Natural killer cell treated with Interleukin-12 subunit alpha and Interleukin-12 subunit beta and Interleukin-15 and Interleukin-18, amount 100 ng/mL, for 72 hours (primary cell): ENCODE measurements around the gene ZNF101. TPM values are rescaled to one million over a fixed set of nuclear protein-coding genes. Genes with fewer than 3 reads are reported as not detected.
"Not testable (repeated sequence)": the region's sequence is repeated elsewhere in the genome, so short reads cannot be mapped to it uniquely, and the experiment has no call there.

Experiments
- ATAC-seq, 2 donors: fragments of 150-1000 bp; cut with Tn5 transposase in 1 of 2; sonication (Bioruptor Pico), chemical (Tn5 transposase) in 1 of 2; 2 replicates each; pipeline ENCODE4 v1.10.0; 2021
- DNase-seq: peaks from one replicate; pipeline ENCODE4 v3.0.0; 2022; ENCODE audit warnings: low spot score
- H3K27ac Mint-ChIP-seq, 2 donors: 1 replicate in 1 of 2; 2 replicates in 1 of 2; pipeline ENCODE4 v1.8.0; 2022; ENCODE audit warnings: mixed read lengths in 2 of 2, mild to moderate bottlenecking in 1 of 2, moderate library complexity in 1 of 2
- H3K27me3 Mint-ChIP-seq, 2 donors: 1 replicate in 1 of 2; 2 replicates in 1 of 2; pipeline ENCODE4 v1.8.0; 2022; ENCODE audit warnings: mixed read lengths in 2 of 2
- H3K36me3 Mint-ChIP-seq: one replicate; pipeline ENCODE4 v1.8.0; 2022; ENCODE audit warnings: mixed read lengths
- H3K4me1 Mint-ChIP-seq, 2 donors: 1 replicate in 1 of 2; 2 replicates in 1 of 2; pipeline ENCODE4 v1.8.0; 2022; ENCODE audit warnings: low read depth in 2 of 2, mixed read lengths in 2 of 2, mild to moderate bottlenecking in 1 of 2
- H3K4me3 Mint-ChIP-seq: one replicate; pipeline ENCODE4 v1.8.0; 2022; ENCODE audit warnings: mixed read lengths
- H3K9me3 Mint-ChIP-seq: 2 replicates; pipeline ENCODE4 v1.8.0; 2022; ENCODE audit warnings: mixed read lengths
- total RNA-seq, 2 donors: library from RNA; stranded (reverse); gene quantifications; one replicate each; pipeline ENCODE4 v1.2.3, GENCODE V29; 2022

ZNF101 gene
- total RNA-seq, 2 donors from 2014 or later: 45.3 to 53.1 TPM

- Mint-ChIP-seq H3K9me3 (peaks cover 9% of the 10 kb centered on the region), H3K4me1 (peaks cover 0 to 4% of the 10 kb centered on the region in 2 donors), H3K36me3 (peaks cover 26% of the 10 kb centered on the region), H3K27ac (no peak overlapping the region), H3K27me3 (no peaks in the 10 kb centered on the region), H3K4me3 (no peak overlapping the region)
- no peak for DNase-seq
- no peak for ATAC-seq
These were observed 18.5 kb downstream of the ZNF101 start for GRCh38 chr19:19687090-19687489.

- H3K27ac Mint-ChIP-seq, H3K27me3 Mint-ChIP-seq: not testable (repeated sequence)
These were observed 20.4 kb downstream of the ZNF101 start for GRCh38 chr19:19689023-19689422.

GRCh38 chr19:19691683-19692082, 23.0 kb downstream of the ZNF101 start:
- no peak for DNase-seq
- H3K4me3 Mint-ChIP-seq: no peak overlapping the region
- no peaks in the 10 kb centered on the region for H3K4me1 Mint-ChIP-seq
- no peak for ATAC-seq
- H3K36me3 Mint-ChIP-seq: peaks cover 6% of the 10 kb centered on the region
- H3K27me3 Mint-ChIP-seq: no peaks in the 10 kb centered on the region
- no peak overlapping the region for H3K27ac Mint-ChIP-seq
- no peaks in the 10 kb centered on the region for H3K9me3 Mint-ChIP-seq

More at GRCh38 chr19:19689023-19689422, 20.4 kb downstream of the ZNF101 start:
- not testable (repeated sequence) for H3K4me3 Mint-ChIP-seq, DNase-seq, H3K9me3 Mint-ChIP-seq, ATAC-seq, H3K4me1 Mint-ChIP-seq
- peaks cover 12% of the 10 kb centered on the region for H3K36me3 Mint-ChIP-seq

DNA sequence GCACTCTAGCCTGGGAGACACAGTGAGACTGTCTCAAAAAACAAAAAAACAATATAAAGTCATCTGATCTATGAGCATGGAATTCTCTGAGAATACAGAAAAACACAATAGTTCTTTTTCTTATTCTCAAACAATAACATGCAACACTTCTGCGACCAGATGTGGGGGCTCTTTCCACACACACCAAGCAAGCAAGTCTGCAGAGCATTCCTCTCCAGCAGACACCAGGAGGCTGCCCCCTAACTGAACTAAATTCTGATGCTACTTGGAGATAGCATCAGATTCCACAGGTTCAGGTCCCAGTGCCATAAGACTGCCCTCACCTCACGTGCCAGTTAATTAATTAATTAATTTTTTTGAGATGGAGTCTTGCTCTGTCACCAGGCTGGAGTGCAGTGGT, 27.7 kb downstream of the ZNF101 start:
- H3K36me3 Mint-ChIP-seq: peaks cover 5% of the 10 kb centered on the region
- no peaks in the 10 kb centered on the region for H3K9me3 Mint-ChIP-seq
- no peak overlapping the region for H3K27ac Mint-ChIP-seq
- no peaks in the 10 kb centered on the region for H3K4me1 Mint-ChIP-seq
- DNase-seq (no peak), ATAC-seq (no peak)
- no peak overlapping the region for H3K4me3 Mint-ChIP-seq
- no peaks in the 10 kb centered on the region for H3K27me3 Mint-ChIP-seq

- Mint-ChIP-seq H3K27me3 (no peaks in the 10 kb centered on the region), H3K27ac (no peak overlapping the region), H3K36me3 (peaks cover 5% of the 10 kb centered on the region), H3K4me3 (no peak overlapping the region), H3K9me3 (no peaks in the 10 kb centered on the region), H3K4me1 (no peaks in the 10 kb centered on the region)
- no peak for ATAC-seq
- no peak for DNase-seq
These were observed 28.9 kb downstream of the ZNF101 start for GRCh38 chr19:19697589-19697988.

DNA sequence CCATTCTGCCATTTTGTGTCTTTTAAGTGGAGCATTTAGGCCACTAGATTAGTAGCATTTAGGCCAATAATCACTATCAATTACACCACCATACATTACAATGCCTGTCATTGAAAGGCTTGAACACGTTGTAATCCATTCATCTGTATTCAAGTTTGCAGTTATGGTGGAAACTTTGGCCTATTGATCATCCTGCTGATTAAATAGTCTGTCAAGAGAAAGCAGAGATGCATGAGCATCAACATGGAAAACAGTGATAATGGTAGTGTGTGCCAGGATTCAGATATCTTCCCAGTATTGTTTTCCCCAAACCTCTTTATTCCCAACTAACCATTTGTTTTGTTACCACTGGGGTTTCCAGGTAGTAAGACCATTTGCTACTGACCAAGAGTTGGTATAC, 31.9 kb downstream of the ZNF101 start:
- not testable (repeated sequence) for H3K9me3 Mint-ChIP-seq, H3K27me3 Mint-ChIP-seq, DNase-seq, H3K4me1 Mint-ChIP-seq, H3K4me3 Mint-ChIP-seq, H3K27ac Mint-ChIP-seq, ATAC-seq
- peaks cover 20% of the 10 kb centered on the region for H3K36me3 Mint-ChIP-seq

- no peak for ATAC-seq
- H3K36me3 Mint-ChIP-seq: peaks cover 24% of the 10 kb centered on the region
- no peak overlapping the region for H3K27ac Mint-ChIP-seq
- H3K4me1 Mint-ChIP-seq: no peaks in the 10 kb centered on the region
- no peak overlapping the region for H3K4me3 Mint-ChIP-seq
- no peak for DNase-seq
- peaks cover 8% of the 10 kb centered on the region for H3K9me3 Mint-ChIP-seq
- no peaks in the 10 kb centered on the region for H3K27me3 Mint-ChIP-seq
These were observed 36.2 kb downstream of the ZNF101 start for GRCh38 chr19:19704836-19705235.

GRCh38 chr19:19710506-19710905, 41.9 kb downstream of the ZNF101 start:
- ATAC-seq (no peak), DNase-seq (no peak)
- Mint-ChIP-seq H3K27me3 (no peaks in the 10 kb centered on the region), H3K4me1 (no peaks in the 10 kb centered on the region), H3K9me3 (peaks cover 12% of the 10 kb centered on the region), H3K36me3 (peaks cover 46% of the 10 kb centered on the region), H3K27ac (no peak overlapping the region), H3K4me3 (no peak overlapping the region)

DNA sequence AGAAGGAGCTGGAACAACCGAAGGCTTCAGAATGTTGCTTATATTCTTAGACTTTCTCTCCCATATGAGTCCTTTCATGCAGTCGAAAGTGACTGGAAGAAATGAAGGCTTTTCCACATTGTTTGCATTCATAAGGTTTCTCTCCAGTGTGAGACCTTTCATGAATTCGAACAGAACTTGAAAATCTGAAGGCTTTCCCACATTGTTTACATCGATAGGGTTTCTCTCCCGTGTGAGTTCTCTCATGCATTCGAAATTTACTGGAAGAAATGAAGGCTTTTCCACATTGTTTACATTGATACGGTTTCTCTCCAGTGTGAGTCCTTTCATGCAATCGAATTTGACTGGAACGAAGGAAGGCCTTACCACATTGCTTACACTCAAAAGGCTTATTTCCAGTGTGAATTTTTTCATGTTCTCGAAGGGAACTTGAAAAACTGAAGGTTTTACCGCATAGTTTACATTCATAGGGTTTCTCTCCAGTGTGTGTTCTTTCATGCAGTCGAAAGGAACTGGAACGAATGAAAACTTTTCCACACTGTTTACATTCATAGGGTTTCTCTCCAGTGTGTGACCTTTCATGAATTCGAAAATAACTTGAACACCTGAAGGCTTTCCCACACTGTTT, 42.8 kb downstream of the ZNF101 start:
- peaks cover 13% of the 10 kb centered on the region for H3K9me3 Mint-ChIP-seq
- ATAC-seq: no peak
- no peak for DNase-seq
- H3K36me3 Mint-ChIP-seq: peaks cover 55% of the 10 kb centered on the region
- no peak overlapping the region for H3K27ac Mint-ChIP-seq
- no peaks in the 10 kb centered on the region for H3K4me1 Mint-ChIP-seq
- H3K27me3 Mint-ChIP-seq: no peaks in the 10 kb centered on the region
- no peak overlapping the region for H3K4me3 Mint-ChIP-seq

GRCh38 chr19:19711934-19712828, 43.5 kb downstream of the ZNF101 start:
- Mint-ChIP-seq H3K36me3 (peaks cover 63% of the 10 kb centered on the region), H3K9me3 (peaks cover 19% of the 10 kb centered on the region), H3K4me3 (no peak overlapping the region), H3K27ac (no peak overlapping the region), H3K27me3 (no peaks in the 10 kb centered on the region), H3K4me1 (peaks cover 0 to 2% of the 10 kb centered on the region in 2 donors)
- no peak for DNase-seq
- no peak for ATAC-seq

DNA sequence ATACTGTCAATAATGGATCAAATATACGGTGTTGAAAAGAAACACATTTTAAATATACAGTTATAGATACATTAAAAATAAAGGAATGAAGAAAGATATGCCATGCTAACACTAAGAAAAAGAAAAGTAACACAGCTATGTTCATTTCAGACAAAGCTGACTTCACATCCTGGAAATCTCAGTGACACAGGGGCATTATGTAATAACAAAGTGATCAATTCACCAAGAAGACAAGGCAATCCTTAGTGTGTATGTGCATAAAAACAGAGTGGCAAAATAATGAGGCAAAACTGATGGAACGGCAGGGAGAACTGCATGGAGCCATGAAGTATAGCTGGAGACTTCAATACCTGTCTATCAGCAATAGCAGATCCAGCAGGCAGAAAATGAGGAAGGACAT, 51.2 kb downstream of the ZNF101 start:
- Mint-ChIP-seq H3K9me3 (peaks cover 52% of the 10 kb centered on the region), H3K36me3 (peaks cover 92% of the 10 kb centered on the region), H3K27me3 (no peaks in the 10 kb centered on the region), H3K4me1 (peaks cover 10 to 23% of the 10 kb centered on the region in 2 donors), H3K27ac (no peak overlapping the region), H3K4me3 (no peak overlapping the region)
- ATAC-seq (no peak), DNase-seq (no peak)

- DNase-seq: no peak
- Mint-ChIP-seq H3K4me1 (peaks cover 10 to 27% of the 10 kb centered on the region in 2 donors), H3K27ac (no peak overlapping the region), H3K4me3 (no peak overlapping the region), H3K9me3 (peaks cover 48% of the 10 kb centered on the region), H3K27me3 (no peaks in the 10 kb centered on the region), H3K36me3 (peaks cover 87% of the 10 kb centered on the region)
- ATAC-seq: no peak
These were observed 53.3 kb downstream of the ZNF101 start for GRCh38 chr19:19721896-19722295.

GRCh38 chr19:19732579-19733501, 64.2 kb downstream of the ZNF101 start, which contains the start of gene ZNF14:
TSS of gene ZNF14 (minus strand) at chr19:19733112. CDS start at chr19:19732958, 154 bp downstream.
- Mint-ChIP-seq H3K9me3 (no peaks in the 10 kb centered on the region), H3K36me3 (peaks cover 16% of the 10 kb centered on the region)

More at GRCh38 chr19:19732579-19733501, 64.2 kb downstream of the ZNF101 start, which contains the start of gene ZNF14:
- H3K27me3 Mint-ChIP-seq: no peaks in the 10 kb centered on the region
- ATAC-seq: peak; percentile 100
- H3K4me1 Mint-ChIP-seq: peaks cover 19 to 25% of the 10 kb centered on the region in 2 donors
- peak; percentile 94 for DNase-seq
- H3K27ac Mint-ChIP-seq: peak within 1 kb of the TSS; percentile 45 to 86
- peak within 1 kb of the TSS; percentile 93 for H3K4me3 Mint-ChIP-seq
